HG03025 (cell line): ENCODE measurements around the gene MYO18B.

Source experiments
- ATAC-seq: cut with Tn5 transposase; IDR thresholded peaks from one replicate; pipeline ENCODE4 v1.9.1; 2021; ENCODE audit warnings: mild to moderate bottlenecking, moderate library complexity; ENCODE audit not compliant: unreplicated experiment, low FRiP score

The MYO18B gene

GRCh38 chr22:25747245-25747944, 5.4 kb downstream of the MYO18B start:
- no peak for ATAC-seq

DNA sequence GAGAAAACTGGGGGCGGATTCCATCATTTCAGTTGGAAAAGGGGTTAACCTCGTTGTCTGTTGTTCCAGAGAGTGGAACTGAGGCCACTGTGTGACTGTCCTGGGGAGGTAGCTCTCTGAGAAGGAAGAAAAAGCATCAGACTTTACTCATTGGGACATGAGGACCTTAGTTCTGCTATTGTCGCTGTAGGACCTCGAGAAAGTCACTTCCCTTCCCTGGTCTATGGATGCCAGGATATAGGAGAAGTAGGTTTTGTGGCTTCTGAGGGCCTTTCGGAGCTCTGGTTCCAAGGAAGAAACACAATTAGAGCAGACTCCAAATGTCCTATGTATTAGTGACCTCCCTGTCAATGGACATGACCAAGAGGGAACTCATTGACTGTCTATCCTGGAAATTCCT, 6.2 kb downstream of the MYO18B start:
- ATAC-seq: no peak

GRCh38 chr22:25748704-25749103, 6.7 kb downstream of the MYO18B start:
- no peak for ATAC-seq

- peak; percentile 52 for ATAC-seq
Measured at GRCh38 chr22:25749420-25750169, 7.6 kb downstream of the MYO18B start.

DNA sequence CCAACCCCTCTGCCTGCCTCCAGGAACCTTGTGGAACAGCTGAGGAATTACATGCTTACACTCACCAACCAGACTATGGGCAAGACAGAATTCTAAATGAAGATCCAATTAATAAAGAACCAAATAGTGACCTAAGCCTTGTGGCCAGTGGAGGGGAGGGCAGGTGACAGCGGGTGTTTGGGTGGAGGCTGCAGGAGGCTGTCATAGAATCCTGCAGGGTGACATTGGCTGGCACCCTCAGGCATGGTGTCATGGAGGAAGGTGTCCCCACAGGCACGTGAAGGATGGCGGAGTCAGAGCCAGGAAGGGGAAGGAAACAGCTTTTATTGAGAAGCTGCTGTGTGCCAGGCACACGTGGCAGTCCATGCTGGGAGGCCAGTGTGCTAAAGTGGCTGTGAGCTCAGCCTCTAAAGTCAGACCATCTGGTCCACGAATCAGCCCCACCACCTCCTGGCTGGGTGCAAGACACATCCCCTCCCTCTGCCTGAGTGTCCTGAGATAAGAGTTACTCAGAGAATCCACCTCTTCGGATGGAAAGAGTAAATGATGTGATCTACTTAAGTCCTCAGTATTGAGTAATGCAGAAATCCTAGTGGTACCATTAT, 8.7 kb downstream of the MYO18B start:
- ATAC-seq: no peak

DNA sequence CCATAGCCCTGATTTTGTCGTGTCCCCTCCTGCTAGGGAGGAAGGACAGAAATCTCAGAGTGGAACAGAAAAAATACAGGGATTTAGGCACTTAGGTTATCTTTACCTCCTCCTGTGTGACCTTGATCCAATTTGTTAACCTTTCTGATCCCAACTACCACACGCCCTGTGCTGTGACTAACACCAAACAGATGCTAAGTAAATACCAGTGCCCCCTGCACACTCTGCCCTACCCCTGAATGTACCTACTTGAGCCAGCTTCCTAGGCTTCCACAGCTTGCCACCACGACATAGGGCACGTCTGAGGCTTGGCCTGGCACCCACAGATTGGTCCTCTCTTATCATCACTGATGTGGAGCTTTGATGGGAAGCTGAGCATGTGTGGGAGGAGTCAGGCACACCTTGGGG, 9.2 kb downstream of the MYO18B start:
- no peak for ATAC-seq

DNA sequence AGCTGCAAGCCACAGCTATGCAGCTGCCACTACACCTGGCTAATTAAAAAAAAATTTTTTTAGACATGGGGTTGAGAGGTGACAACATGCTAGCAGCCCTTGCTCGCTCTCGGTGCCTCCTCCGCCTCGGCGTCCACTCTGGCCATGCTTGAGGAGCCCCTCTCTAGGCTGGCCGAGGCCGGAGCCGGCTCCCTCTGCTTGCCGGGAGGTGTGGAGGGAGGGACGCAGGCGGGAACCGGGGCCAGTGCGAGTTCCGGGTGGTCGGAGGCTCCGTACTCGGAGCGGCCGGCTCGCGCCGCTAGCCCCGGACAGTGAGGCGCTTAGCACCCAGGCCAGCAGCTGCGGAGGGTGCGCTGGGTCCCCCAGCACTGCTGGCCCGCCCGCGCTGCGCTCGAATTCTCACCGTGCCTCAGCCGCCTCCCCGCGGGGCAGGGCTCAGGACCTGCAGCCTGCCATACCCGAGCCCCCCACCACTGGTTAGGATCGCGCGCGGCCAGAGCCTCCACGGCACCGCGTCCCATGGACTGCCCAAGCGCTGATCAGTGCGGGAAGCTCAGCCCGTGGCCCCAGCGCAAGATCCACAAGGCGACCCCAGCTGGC, 10.7 kb downstream of the MYO18B start:
- ATAC-seq: no peak

- no peak for ATAC-seq
Measured at GRCh38 chr22:25753252-25753651, 11.3 kb downstream of the MYO18B start.

DNA sequence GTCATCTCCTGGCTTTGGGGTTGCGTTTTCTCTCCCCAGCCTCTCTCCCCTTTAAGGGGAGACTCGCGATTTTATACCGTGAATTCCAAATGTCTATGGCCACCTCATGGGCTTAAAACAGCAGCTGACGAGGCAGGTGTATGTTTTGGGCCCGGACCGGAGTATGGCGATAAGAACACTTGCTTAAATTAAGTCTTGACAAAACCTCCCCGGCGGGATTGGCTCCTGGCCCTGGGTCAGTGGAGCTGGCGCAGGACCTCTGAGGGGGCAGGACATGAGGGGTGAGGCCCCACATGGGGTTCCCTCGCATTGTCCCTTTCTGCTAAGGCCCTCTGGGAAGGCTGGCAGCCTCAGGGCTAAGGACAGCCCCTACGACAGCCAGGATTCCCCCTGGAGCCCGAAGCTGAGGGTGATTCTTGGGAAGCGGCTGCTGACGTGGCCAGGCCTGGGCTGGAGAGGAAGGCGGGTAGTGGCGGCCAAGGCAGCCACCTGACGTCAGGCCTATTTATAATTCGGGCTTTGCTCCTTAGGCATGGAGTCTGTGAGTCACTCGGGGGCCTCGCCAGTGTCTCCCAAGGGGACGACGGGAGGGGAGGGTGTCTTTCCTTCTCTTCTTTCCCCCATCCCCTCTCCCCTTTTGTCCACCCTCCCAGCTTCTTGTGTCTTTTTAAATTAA, 12.7 kb downstream of the MYO18B start:
- no peak for ATAC-seq

DNA sequence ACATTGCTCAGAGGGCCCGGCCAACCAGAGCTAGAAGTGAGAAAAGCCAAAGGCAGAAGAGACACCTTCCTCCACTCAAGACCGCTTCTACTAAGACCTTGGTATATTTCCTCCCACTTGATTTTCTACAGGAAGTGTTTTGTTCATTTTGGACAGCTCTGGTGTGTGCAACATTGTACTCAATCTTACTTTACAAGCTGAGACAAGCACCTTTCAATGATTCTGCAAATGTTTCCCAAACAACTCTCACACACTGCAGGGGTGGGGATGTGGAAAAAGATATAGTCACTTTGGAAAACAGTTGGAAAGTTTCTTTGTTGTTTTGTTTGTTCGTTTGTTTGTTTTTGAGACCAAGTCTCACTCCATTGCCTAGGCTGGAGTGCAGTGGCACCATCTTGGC, 15.7 kb downstream of the MYO18B start:
- ATAC-seq: no peak

- no peak for ATAC-seq
Measured at GRCh38 chr22:25758316-25758715, 16.3 kb downstream of the MYO18B start.

DNA sequence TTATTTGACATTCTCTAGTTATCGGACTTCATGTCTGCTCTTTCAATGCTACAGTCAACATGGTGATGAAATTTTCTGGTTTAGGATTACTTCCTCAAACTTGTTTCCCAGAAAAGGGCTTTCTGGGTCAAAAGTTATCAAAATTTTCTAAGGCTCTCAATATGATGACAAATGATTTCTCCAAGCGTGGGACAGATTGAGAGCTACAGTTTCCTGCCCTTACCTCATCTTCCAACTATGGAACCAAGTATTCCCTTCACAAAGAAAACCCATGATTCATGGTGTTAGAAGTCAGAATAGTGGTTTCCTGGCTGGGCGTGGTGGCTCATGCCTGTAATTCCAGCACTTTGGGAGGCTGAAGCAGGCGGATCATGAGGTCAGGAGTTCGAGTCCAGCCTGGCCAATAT, 17.8 kb downstream of the MYO18B start:
- ATAC-seq: no peak

GRCh38 chr22:25760294-25760693, 18.3 kb downstream of the MYO18B start:
- no peak for ATAC-seq

GRCh38 chr22:25760848-25761595, 19.0 kb downstream of the MYO18B start:
- no peak for ATAC-seq

- no peak for ATAC-seq
Measured at GRCh38 chr22:25762147-25762546, 20.2 kb downstream of the MYO18B start.

DNA sequence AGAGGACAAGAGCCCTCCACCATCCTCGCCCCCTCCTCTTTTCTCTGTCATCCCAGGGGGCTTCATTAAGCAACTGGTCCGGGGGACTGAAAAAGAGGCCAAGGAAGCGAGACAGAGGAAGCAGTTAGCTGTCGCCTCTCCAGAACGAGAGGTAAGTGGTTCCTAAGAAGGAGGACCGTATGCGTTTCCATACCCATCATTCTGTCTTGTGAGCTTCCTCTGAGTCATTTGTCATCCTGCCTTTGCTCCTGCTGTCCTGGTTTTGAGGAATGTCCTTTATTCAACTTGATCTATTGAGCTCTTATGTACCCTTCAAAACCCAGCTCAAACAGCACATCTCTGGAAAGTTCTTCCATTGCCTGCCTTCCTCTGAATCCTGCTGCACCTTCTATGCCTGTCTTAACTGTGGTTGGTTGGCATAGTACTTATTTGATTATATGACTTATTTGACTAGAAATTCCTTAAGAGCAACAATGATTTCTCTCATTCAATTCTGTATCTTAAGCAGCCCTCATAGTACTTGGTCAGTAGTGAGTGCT, 21.3 kb downstream of the MYO18B start:
- ATAC-seq: no peak

DNA sequence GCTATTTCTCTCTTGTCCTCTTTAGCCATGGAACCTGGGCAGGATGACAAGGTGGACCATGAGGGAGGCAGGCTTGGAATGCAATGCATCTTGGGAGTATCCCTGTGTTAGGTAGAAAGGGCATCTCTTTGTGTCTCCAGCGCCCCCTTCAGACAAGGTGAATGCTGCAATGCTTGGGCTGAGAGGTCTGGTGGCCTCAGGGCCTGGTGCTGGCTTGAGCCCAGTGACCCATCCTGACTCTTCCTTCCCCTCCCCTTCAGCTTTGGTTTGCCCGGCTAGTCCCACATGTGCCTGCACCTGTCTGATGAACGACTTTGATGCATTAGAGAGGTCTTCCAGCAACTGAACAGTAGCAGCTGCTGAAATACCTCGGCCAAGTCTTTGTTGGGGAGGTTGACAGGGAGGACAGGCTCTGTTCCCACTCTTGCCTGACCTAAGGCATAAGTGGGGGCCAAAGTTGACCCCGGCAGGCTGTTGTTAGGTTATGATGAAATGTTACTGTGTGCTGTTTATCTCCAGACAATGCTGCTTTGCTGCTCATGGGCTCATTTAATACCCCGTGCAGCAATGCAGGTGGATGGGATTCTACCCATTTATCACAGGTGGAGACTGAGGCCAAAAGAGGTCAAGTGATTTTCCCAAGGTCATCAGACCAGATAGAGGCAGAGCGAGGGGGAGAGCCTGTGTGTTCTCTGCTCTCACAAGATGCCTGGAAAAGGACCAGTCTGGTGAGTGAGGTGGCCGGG, 22.5 kb downstream of the MYO18B start:
- ATAC-seq: no peak

- no peak for ATAC-seq
Measured at GRCh38 chr22:25765016-25765367, 23.0 kb downstream of the MYO18B start.

GRCh38 chr22:25765801-25766200, 23.8 kb downstream of the MYO18B start:
- no peak for ATAC-seq
